GM12874 (cell line): Measurements from ENCODE around the gene FNTB.

Experiments
- TF ChIP-seq, protein P1 (sequence below): IDR thresholded peaks from 2 replicates; pipeline ENCODE4 v1.5.1; 2011; ENCODE audit warnings: low read depth, mild to moderate bottlenecking, control low read depth, low read length, moderate library complexity; ENCODE audit not compliant: insufficient read depth

FNTB gene

DNA sequence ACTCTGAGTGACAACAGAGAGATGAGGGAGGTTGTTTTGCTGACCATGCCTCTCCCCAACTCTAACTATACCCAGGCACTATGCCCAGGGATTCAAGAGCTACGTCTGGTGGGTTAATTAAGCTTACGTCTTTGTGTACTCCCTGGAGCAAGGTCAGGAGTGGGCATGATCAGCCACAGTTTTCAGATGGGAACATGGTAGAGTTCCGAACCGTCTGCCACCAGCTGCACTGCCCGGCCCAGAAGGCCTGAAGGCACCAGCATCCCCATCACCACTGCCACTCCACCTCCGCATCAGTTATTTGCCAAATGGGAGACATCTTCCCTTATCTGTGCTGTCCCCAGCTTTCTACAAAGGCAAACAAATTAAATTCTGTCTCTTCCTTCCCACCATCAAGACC lies 33.0 kb upstream of the FNTB start:
- TF ChIP-seq, protein P1, sequence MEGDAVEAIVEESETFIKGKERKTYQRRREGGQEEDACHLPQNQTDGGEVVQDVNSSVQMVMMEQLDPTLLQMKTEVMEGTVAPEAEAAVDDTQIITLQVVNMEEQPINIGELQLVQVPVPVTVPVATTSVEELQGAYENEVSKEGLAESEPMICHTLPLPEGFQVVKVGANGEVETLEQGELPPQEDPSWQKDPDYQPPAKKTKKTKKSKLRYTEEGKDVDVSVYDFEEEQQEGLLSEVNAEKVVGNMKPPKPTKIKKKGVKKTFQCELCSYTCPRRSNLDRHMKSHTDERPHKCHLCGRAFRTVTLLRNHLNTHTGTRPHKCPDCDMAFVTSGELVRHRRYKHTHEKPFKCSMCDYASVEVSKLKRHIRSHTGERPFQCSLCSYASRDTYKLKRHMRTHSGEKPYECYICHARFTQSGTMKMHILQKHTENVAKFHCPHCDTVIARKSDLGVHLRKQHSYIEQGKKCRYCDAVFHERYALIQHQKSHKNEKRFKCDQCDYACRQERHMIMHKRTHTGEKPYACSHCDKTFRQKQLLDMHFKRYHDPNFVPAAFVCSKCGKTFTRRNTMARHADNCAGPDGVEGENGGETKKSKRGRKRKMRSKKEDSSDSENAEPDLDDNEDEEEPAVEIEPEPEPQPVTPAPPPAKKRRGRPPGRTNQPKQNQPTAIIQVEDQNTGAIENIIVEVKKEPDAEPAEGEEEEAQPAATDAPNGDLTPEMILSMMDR: no peak

DNA sequence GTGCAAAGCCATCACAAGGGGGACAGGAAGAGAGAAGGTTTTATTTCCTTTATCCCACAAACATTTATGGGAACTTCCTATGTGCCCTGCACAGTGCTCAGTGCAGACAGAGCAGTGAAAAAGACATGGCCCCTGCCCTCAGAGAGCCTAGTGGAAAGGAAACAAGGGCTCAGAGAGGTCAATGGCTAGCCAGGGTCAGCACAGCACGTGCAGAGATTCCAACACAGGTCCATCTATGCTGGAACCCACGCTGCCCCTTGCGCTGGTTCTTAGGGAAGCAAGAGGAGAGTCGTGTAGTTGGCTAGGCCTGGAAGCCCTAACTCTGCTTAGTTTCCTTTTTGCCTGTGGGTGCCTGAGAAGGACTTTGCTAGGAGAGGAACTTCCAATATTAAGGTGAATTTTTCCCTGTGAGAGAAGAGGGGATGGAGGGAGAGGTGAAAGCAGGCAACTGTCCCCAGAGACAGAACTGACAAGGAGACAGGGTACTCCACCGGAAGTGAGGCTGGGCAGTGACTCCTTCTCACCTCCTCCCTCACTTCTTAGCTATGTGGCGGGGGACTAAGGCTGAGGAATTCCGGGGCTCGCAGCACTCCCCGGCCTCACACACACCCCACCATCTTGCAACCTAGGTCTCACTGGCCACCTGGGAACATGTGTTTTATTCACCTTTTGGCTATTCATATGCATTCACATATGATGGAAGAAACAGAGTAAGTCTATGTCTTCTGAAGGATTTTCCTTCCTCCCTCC lies 32.0 kb upstream of the FNTB start:
- TF ChIP-seq, protein P1: no peak

DNA sequence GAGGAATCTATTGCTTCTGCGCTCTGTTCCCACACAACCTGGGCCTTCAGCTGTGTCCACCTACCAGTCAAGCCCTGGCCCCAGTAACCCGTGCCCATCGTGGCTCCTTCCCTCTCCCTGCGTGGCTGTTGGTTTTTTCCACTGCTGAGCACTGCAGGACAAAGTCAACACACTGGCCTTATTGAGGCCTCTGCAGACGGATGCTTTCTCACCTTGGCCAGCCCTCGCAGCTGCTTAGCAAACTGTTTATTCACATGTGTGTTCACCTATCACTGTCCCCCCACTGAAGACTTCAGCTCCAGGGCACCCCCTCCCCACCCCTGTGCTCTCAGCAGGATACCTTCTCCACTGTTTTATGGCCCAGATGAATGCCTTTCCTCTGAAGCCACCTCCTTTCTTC lies 31.4 kb upstream of the FNTB start:
- TF ChIP-seq, protein P1: no peak

DNA sequence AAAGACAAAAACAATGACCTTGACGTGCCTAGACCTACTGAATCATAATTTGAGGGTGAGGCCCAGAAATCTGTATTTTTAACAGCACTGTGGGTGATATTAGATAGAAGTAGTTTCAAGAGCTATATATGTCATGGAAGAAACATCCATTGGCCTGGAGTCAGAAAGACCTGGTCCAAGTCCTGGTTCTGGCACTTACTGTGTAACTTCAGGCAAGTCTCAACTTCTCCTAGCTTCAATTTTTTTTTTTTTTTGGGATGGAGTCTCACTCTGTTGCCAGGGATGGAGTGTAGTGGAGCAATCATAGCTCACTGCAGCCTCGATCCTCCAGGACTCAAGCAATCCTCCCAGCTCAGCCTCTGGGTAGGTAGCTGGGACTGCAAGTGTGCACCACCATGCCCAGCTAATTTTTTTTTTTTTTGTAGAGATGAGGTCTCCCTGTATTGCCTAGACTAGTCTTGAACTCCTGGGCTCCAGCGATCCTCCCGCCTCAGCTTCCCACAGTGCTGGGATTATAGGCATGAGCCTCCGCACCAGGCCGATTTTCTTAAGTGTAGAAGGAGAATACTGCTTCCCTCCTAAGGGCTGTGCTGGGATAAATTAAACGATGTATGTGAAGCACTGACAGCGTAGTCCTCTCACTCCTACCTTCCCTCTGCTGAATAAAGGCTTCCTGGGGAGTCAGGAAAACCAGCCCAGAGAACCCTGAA lies 29.8 kb upstream of the FNTB start:
- TF ChIP-seq, protein P1: no peak

DNA sequence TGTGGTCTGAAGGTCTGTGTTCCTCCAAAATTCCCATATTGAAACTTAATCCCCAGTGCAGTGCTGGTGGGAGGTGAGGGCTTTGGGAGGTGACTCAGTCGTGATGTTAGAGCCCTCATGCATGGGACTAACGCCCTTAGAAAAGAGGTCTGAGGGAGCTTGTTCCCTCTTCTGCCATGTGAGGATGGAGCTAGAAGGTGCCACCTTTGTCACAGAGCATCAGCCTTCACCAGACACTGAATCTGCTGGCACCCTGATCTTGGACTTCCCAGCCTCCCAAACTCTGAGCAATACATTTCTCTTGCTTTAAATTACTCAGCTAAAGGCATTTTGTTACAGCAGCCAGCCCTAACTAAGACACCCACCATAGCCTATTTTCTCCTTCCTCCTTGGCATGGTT lies 28.5 kb upstream of the FNTB start:
- TF ChIP-seq, protein P1: no peak

DNA sequence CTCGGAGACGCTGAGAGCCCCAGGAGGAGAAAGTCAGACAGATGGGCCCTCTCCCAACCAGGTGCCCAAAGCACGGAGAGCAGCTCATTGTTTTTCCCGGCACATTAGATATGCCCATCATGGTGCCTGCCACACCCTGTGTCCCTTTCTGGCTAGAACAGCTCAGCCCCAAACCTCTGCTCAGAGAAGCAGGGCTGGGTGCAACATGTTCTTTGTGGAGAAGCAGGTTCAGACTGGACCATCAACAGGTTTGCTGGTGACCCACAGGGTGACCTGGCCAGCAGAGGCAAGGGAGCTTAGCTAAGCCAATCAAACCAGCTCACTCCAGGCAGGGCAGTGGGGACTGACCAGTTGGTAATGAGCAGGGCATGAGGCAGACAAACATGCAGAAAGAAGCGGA lies 28.0 kb upstream of the FNTB start:
- TF ChIP-seq, protein P1: no peak

DNA sequence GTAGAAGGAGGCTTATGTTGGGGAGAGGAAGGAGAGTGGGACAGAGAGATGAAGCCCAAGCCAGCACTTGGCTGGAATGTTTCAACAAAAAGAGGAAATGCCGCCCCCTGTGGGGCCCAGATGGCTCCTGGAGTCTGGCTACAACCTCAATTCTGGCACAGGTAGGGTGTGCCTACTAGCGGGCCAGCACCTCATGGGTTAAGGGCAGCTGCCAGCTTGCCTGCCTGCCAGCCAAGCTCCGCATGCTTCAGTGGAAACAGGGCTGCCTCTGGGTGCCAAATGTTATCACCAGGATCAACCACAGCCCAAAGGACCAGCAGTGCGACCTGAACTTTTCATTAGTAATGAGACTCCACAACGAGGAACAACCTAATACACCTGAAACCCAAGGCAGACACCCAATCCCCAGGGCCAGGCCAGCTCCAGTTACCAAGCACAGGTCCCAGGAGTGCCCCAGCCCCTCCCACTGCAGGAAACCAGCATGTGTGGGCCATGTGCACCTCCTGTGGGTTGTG lies 25.9 kb upstream of the FNTB start:
- TF ChIP-seq, protein P1: 0 out of 2 replicates have a peak, but pooled peaks have one; percentile 15
